HG03558 (cell line): ENCODE results near the gene FBXO2.

Experiments
- ATAC-seq: cut with Tn5 transposase; IDR thresholded peaks from one replicate; pipeline ENCODE4 v1.9.1; 2021; ENCODE audit warnings: moderate number of reproducible peaks; ENCODE audit not compliant: unreplicated experiment; ENCODE audit errors: extremely low read depth

The FBXO2 gene

DNA sequence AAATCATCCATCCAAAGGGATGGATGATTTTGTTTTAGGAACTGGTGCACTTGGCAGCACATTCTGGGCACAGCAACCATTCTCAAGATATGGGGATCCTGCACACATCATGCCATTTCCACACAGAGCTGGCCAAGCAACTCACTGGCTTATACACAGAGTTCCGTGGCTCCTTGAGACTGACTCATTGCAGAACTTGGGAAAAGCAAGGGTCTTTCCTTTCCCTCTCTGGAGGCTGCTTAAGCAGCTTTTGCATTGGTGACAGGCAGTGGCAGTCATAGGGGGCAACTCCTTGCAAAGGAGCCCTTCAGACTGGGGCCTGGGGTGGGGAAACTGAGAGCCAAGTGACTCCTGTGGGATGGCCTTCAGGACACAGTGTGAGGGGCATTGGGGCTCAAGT, 28.6 kb upstream of the FBXO2 start:
- no peak for ATAC-seq

DNA sequence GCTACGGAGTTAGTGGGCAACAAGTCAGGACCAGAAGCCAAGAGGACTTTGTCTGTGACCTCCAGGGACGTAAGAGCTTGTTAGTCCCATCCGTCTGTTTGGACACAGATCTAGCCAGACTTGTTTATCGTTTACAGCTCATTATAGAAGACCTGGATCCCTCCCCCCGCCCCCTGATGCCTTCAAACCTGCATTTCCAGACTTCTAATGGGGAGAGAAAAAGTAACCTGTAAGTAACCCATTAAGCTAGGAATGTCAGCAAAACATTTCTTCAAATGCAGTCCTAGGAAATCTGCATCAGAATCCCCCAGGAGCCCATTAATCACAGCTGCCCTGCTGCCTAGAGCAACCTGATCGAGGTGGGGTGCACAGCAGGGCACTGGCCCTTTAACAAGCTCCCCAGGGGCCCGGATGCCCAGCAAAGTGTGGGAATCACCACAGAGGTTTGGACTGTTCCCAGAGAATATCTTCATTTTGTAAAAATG, 28.1 kb upstream of the FBXO2 start:
- ATAC-seq, result no peak

DNA sequence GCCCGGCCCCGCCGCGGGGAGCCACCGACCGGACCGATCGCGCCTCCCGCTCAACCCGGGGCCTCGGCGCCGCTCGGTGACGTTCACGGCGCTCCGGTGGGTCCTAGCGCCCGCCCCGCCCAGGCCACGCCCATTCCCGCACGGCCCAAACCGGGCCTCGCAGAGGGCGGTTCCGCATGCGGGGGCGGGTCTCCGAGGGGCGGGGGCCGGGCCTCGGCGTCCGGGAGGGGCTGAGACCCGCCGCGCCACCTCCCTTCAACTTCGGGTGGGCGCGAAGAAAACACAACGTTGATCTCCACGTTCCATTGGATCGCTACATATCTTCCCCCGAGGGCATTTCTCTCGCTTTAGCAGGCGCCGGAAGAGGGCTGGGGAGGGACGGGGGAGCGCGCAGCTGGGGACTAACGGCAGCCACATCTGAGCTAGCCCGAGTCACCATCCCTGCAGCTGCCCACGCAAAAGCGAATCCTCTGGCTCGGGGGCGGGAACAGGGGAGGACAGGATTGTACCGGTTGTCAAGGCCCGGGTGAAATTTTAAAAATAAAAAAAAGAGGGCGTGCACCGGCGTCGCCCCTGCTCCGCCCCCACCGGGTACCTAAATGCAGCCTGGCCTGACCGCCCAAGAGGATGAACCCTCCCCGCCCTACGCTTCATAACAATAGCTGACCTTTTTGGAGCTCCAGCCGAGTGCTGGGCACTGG, 27.0 kb upstream of the FBXO2 start, which contains the start of gene MAD2L2:
Gene MAD2L2, minus strand, starts transcription at position 78 of the 701 bp plus-strand sequence. CDS start 547 bp downstream, outside the sequence.
- no peak for ATAC-seq

DNA sequence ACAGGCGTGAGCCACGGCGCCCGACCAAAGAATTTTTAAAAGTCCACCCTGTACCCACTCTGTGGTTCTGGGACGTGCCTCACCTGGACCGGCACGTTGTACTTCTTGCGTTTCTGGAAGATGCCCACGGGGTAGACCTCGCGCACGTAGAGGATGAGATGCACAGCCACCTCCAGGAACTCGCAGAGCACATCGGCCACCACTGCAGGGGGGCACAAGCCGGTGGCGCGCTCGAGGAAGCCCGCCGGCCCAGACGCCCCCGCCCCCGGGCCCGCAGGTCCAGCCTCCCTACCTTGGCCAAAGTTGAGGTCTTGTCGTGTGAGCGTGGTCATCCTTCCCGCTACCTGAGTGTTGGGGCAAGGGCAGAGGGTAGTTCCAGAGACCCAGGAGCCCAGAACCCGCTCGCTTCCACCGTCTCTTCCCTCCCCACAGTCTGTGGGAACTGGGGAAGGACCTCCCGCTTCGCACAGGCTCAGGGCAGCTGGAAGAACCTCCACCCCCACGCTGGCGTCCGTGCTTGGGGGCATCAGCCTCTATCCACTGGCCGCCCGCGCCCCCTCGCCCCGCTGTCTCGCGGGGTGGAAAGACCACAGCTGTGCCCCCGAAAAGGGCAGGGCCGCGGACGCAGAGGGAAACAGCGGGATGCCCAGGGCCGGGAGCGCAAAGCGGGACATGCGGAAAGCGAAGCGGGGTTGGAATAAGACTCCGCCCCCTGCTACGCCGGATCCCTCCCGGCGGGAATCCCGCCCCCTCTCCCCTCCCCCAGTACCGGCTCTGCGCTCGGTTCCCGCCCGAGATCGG, 26.2 kb upstream of the FBXO2 start:
- ATAC-seq, result no peak

DNA sequence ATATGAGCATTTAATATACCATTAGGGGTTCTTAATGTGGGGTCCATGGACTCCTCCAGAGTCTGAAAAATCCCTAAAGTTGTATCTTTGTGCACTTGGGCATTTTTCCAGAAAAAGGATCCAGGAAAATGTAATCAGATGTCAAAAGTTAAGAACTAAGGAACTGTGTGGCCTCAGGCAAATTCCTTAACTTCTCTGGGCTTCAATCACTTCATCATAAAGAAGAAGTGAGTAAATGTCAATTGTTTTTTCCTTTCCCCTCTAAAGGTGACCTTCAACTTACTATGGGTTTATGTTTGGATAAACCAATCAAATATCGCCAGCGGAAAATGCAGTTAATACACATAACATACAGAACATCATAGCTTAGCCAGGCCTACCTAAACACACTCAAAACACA, 24.2 kb upstream of the FBXO2 start:
- no peak for ATAC-seq

DNA sequence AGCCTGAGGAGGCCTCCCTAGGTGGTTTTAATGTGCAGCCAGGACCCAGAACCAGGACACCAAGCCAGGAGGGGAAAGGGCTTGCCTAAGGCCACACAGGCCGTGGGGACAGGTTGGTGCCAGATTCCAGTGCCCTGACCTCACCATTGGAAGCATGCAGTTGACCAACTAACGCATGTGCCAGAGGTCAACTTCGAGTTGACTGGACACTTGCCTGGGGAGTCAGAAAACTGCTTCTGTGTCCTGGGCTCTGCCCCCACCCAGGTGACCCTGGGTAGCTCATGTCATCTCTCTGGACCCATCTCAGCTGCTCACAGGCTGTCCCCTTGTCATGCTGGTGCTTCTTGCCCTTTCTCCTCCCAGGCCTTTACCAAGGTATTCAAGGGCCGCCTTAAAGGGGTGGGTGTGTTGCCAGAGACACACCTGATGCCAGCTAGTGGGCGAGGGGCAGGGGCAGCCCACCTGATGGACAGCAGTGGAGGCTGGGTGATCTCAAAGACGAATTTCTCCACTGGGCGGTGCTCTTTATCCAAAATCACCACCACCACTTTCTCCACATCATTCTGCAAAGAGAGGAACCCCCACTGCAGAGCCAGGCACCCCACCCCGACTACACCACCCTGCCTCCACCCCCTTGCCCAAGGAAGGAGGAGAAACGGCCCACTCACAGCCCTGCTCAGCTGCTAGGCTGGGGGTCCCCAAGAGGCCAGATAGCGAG, 22.3 kb upstream of the FBXO2 start:
- ATAC-seq, result no peak

DNA sequence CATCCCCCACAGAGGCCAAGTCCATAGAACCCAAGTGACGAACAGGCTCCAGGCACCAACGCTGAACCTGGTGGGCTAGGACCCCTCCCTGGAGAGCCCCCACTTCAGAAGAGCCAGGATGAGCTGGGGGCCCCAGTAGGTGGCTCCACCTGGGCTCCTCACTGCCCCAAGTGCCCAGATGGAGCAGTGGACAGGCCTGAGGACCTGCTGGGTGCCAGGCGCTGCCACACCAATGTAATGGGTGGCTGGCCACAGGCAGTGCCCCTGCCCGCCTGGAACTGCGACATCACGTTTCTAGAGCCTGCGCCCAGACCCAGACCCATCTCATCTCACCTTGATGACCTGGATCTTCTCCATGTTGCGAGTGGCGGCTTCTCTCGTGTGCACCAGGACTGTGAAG, 21.1 kb upstream of the FBXO2 start:
- no peak for ATAC-seq

DNA sequence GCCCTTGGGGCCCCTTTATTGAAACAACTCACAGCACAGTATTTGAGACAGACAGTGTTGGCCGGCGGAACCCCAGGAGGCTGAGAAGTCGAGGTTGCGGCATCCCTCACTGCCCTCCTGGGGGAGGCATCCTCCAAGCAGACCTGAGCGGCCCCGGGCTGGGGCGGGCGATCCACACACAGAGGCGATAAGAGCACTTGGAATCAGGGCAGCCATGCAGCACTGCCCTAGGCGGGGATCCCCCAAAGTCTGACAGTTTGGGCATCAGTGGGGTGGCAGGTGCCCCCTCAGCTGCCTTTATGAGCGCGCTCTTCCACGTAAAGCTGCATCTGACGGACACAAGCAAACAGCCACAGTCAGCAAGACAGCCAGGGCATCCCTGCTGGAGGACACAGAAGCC, 20.3 kb upstream of the FBXO2 start:
- no peak for ATAC-seq

DNA sequence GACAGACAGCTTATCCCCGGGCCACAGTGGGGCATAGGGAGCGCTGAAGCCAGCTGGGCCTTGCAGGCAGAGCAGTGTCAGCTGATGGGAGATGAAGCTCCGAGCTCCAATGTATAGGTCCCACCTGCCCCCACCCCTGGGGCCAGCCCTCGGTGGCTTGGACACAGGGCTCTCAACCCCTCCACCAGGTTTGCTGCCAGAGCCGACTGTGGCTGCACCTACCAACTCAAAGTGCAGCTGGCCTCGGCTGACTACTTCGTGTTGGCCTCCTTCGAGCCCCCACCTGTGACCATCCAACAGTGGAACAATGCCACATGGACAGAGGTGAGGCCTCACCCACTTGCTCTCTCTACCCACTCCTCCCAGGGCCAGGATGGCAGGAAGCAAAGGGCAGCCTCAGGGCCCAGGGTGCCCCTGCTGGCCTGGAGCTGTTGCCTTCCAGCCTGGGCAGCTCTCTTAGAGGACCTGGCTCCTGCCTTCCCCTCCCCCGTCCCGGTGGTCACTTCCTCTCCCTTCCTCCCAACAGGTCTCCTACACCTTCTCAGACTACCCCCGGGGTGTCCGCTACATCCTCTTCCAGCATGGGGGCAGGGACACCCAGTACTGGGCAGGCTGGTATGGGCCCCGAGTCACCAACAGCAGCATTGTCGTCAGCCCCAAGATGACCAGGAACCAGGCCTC, 19.0 kb upstream of the FBXO2 start:
- ATAC-seq, result no peak

DNA sequence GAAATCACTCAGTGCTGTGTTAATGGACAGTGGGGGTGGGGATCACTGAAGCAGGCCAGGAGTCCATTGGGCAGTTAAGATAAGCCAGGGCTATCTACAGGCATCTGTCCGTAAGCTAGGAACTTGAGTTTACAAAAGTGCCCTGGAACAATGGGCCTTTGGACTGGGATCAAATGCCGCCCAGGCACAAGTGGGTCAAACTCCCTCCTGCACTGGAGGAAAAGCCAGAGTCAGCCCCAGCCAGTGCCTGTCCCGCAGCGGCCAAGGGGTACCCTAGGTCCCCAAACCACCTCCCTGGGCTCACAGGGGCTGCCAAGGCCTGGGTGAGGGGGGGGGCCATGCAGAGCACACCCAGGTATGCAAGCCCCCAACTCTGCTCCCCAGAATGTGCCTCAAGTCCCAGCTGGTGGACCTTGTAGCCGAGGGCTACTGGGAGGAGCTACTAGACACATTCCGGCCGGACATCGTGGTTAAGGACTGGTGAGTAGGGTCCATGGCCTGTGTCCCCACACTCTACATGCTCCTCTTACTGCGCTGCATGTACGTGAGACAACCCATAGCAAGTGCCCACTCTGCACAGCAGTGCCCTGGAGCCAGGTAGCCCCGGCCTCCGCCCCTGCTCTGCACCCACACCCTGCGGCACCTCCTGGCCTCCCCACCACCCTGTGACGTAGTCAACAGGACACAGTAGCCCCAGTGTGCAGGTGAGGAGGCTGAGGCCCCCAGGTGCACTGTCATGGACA, 17.5 kb upstream of the FBXO2 start:
- no peak for ATAC-seq

DNA sequence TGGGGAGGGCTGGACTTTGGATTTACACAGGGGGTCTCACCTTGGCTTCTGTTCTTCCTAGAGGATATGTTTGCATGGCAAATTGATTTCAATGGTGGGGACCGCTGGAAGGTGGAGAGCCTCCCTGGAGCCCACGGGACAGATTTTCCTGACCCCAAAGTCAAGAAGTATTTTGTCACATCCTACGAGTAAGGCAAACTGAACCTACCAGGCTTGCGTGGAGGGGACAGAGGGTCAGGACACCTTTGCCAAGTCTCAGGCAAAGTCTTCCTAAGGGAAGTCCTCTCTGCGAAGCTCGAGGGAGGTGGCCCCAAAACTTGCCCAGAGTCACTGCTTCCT, 16.9 kb upstream of the FBXO2 start:
- ATAC-seq, result no peak

DNA sequence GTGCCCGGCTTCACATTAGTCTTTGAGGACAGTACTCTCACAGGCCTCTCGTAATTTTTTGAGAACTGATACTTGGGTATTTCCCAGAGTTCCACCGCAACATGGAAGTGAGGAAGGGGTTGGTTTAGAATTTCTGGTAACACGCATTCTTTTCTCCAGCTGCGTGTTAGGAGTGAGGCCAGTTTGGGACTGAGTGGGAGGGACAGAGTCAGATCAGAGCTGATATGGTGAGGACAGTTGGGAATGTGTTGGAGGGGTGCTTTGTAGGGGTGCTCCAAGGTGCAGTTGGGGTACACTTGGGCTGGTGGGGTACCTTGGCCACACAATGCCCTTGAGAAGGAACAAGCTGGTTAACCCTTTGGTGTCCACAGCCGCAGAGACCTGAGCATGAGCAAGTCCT, 16.5 kb upstream of the FBXO2 start:
- no peak for ATAC-seq

DNA sequence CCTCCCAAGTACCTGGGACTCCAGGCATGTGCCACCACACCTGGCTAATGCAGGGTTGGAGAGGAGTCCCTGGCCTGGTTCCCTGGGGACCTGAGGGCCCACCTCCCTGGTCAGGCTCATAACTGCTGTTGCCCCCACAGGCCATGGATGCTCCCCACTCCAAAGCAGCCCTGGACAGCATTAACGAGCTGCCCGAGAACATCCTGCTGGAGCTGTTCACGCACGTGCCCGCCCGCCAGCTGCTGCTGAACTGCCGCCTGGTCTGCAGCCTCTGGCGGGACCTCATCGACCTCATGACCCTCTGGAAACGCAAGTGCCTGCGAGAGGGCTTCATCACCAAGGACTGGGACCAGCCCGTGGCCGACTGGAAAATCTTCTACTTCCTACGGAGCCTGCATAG, 14.3 kb upstream of the FBXO2 start:
- ATAC-seq, result no peak

DNA sequence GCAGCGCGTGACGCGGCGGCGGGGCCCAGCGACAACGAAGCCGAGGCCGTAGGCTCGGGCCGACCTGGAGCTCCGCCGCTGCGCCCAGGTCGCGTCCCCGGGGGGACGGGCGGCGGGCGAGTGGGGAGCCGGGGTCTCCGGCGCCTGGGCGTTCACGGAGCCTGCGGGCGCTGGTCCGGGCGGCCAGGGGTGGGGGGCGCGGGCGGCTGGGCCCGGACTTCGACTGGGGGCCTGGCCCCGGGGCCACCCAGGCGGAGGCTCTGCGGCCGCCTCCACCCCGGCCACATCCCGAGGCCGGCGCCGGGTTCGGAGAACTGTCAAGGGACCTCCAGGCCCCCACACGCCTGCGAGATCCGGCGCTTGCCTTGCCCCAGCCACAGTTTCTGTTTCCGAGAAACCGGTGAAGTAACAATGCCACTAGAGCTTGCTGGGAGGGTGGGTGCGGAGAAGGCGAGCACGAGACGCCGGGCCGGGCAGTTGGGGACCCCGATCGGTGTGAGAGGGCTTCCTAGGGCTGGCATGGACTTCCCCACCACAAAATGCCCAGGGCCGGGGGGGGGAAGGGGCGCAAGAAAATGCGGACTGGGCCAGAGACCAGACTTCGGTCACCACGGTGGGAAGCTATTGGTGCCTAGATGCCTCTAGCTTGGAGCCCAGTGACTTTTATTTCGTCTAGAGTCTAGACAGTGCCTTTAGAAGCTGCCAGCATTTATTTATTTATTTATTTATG, 10.3 kb upstream of the FBXO2 start:
- ATAC-seq, result no peak

DNA sequence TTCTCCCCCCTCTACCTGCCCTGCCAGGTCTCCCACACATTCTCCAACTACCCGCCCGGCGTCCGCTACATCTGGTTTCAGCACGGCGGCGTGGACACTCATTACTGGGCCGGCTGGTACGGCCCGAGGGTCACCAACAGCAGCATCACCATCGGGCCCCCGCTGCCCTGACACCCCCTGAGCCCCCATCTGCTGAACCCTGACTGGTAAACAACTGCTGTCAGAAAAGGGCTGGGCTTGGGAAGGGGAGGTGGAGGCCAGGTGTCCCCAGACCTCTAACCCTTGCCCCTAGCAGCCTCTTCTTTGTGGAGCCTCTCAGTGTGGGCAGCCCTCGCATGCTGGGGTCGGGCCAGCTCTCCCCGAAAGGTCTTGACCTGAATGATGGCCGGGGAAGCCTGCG, 6.9 kb upstream of the FBXO2 start:
- no peak for ATAC-seq

DNA sequence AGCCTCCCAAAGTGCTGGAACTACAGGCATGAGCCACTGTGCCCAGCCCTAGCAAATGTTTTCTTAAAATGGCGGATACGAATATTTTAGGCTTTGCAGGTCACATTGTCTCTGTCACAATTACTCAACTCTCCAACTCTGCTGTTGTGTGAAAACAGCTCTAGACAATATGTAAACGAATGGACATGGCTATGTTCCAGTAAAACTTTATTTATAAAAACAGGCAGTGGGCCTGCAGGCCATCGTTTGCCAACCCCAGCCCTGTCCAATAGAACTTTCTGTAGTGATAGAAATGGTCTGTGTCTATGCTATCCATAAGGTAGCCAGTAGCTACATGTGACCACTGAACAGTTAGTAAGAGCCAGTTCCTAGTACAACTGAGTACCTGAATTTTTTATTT, 5.5 kb upstream of the FBXO2 start:
- ATAC-seq, result no peak

DNA sequence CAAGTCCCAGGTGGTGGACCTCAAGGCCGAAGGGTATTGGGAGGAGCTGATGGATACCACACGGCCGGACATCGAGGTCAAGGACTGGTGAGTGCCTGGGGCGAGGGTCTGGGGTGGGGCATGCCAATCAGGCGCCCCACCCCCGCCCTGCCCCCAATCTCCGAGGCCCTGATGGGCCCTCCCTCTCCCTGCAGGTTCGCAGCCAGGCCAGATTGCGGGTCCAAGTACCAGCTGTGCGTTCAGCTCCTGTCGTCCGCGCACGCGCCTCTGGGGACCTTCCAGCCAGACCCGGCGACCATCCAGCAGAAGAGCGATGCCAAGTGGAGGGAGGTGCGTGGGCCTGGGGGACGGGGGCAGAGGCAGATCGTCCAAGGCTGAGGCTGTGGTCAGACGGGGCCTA, 4.3 kb upstream of the FBXO2 start:
- ATAC-seq, result no peak

DNA sequence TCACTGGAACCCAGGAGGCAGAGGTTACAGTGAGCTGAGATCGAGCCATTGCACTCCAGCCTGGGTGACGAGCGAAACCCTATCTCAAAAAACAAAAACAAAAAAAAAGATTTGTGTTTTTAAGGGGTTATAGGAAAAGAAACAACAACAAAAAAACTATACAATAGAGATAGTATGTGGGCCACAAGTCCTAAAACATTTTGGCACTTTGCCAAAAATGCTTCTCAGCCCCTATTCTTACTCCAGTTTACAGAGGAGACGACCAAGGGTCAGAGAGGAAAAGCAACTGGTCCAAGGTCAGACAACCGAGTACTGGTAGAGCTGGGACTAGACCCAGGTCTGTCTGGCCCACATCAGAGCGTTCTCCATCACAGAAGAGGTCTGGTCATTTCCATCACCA, 3.4 kb upstream of the FBXO2 start:
- no peak for ATAC-seq
